GM12878 (cell line): Measurements from ENCODE around the gene RASAL1. TPM values are rescaled to one million over a fixed set of nuclear protein-coding genes. Genes with fewer than 3 reads are reported as not detected.

Experiments
- BACH1 ChIP-seq: fragments of 450-650 bp; IDR thresholded peaks from 2 replicates; pipeline ENCODE4 v1.6.1; 2017; ENCODE audit warnings: mild to moderate bottlenecking, borderline replicate concordance
- BHLHE40 ChIP-seq, 2 experiments: fragments of 450-650 bp in 1 of 2; IDR thresholded peaks; 2 replicates each; pipeline ENCODE4 v1.6.1; 2011 to 2017; ENCODE audit warnings: low read depth in 2 of 2, borderline replicate concordance in 1 of 2, improper control_type of control experiment in 1 of 2, low read length in 1 of 2, mild to moderate bottlenecking in 1 of 2
- CHD1 ChIP-seq: IDR thresholded peaks from 2 replicates; pipeline ENCODE4 v1.6.1; 2012; ENCODE audit warnings: low read depth, low read length, improper control_type of control experiment
- CREB1 ChIP-seq: IDR thresholded peaks from 2 replicates; pipeline ENCODE4 v1.6.1; 2012; ENCODE audit warnings: low read depth, mild to moderate bottlenecking, inconsistent platforms
- CREM ChIP-seq: IDR thresholded peaks from 2 replicates; pipeline ENCODE4 v1.6.1; 2014; ENCODE audit warnings: antibody characterized with exemption, low read depth
- DPF2 ChIP-seq: fragments of 450-650 bp; IDR thresholded peaks from 2 replicates; pipeline ENCODE4 v1.6.1; 2017; ENCODE audit warnings: mild to moderate bottlenecking
- ETV6 ChIP-seq, 2 experiments: fragments of 450-650 bp in 1 of 2; IDR thresholded peaks in 1 of 2; conservative IDR thresholded peaks in 1 of 2; 2 replicates each; pipeline ENCODE4 v1.6.1; 2014; ENCODE audit warnings: antibody characterized with exemption in 1 of 2, borderline replicate concordance in 1 of 2, low read depth in 1 of 2, mild to moderate bottlenecking in 1 of 2, moderate library complexity in 1 of 2
- HDAC2 ChIP-seq: fragments of 200-600 bp; sonication (generic); IDR thresholded peaks from 2 replicates; pipeline ENCODE4 v1.6.1; 2017
- HDAC6 ChIP-seq: fragments of 200-600 bp; sonication (generic); IDR thresholded peaks from one replicate; pipeline ENCODE4 v1.8.0; 2017; ENCODE audit warnings: antibody characterized with exemption; ENCODE audit not compliant: unreplicated experiment
- HDGF ChIP-seq: fragments of 450-650 bp; IDR thresholded peaks from 2 replicates; pipeline ENCODE4 v1.6.1; 2016; ENCODE audit warnings: antibody characterized with exemption
- MTA2 ChIP-seq: fragments of 450-650 bp; IDR thresholded peaks from 2 replicates; pipeline ENCODE4 v1.6.1; 2016; ENCODE audit warnings: low read depth, mild to moderate bottlenecking, moderate library complexity
- MTA3 ChIP-seq: IDR thresholded peaks from 2 replicates; pipeline ENCODE4 v1.6.1; 2012; ENCODE audit warnings: low read length, inconsistent platforms, borderline replicate concordance
- MYB ChIP-seq: fragments of 150-350 bp; IDR thresholded peaks from 2 replicates; pipeline ENCODE4 v1.6.1; 2014; ENCODE audit warnings: mild to moderate bottlenecking, low read depth, low read length, borderline replicate concordance
- PAX8 ChIP-seq: fragments of 450-650 bp; IDR thresholded peaks from 2 replicates; pipeline ENCODE4 v1.6.1; 2017; ENCODE audit warnings: mild to moderate bottlenecking, moderate library complexity
- RCOR1 ChIP-seq: conservative IDR thresholded peaks from 2 replicates; pipeline ENCODE4 v1.6.1; 2012; ENCODE audit warnings: low read depth, low read length, improper control_type of control experiment
- RELA ChIP-seq: fragments of 450-650 bp; IDR thresholded peaks from 2 replicates; pipeline ENCODE4 v1.8.0; 2014; ENCODE audit warnings: borderline replicate concordance; ENCODE audit not compliant: partially characterized antibody
- SMC3 ChIP-seq: IDR thresholded peaks from 2 replicates; pipeline ENCODE4 v1.6.1; 2011; ENCODE audit warnings: low read length, improper control_type of control experiment, borderline replicate concordance
- SPI1 ChIP-seq: IDR thresholded peaks from 2 replicates; pipeline ENCODE4 v1.6.1; 2011; ENCODE audit warnings: low read depth, mild to moderate bottlenecking, low read length, moderate library complexity, borderline replicate concordance; ENCODE audit not compliant: insufficient read depth
- SREBF1 ChIP-seq: IDR thresholded peaks from 2 replicates; pipeline ENCODE4 v1.6.1; 2012; ENCODE audit warnings: mild to moderate bottlenecking, low read length
- TARDBP ChIP-seq: IDR thresholded peaks from 2 replicates; pipeline ENCODE4 v1.6.1; 2016; ENCODE audit warnings: borderline replicate concordance
- ZBED1 ChIP-seq: IDR thresholded peaks from 2 replicates; pipeline ENCODE4 v1.6.1; 2016; ENCODE audit warnings: borderline replicate concordance
- ZZZ3 ChIP-seq: IDR thresholded peaks from 2 replicates; pipeline ENCODE4 v1.6.1; 2011; ENCODE audit warnings: low read depth; ENCODE audit not compliant: control insufficient read depth, insufficient read length
- polyA plus RNA-seq, 11 experiments: library from polyadenylated mRNA; depleted of rRNA in 4 of 11; unstranded in 6 of 11; stranded (reverse) in 5 of 11; fragments of >200 nt; fragmentation: Nextera tagmentation in 4 of 11; fragmentation: Illumina TruSeq in 1 of 11; extraction: Ambion mirVana in 4 of 11; extraction: Trizol in 1 of 11; gene quantifications; 1 replicate in 1 of 11; 2 replicates in 10 of 11; pipeline versions ENCODE4 v1.2.1 to v1.2.3, GENCODE V29; 2011 to 2016; ENCODE audit warnings: inconsistent platforms in 2 of 11, missing spikeins in 2 of 11, low read depth in 1 of 11
- total RNA-seq, 4 experiments: library from RNA; depleted of rRNA in 3 of 4; stranded (reverse); fragments of >200 nt in 3 of 4; fragmentation: Illumina TruSeq in 1 of 4; extraction: Trizol in 1 of 4; gene quantifications; 2 replicates each; pipeline versions ENCODE4 v1.2.1 to v1.2.3, GENCODE V29; 2013 to 2021
- TF ChIP-seq, protein P1 (sequence below): fragments of 450-650 bp; IDR thresholded peaks from 2 replicates; pipeline ENCODE4 v1.6.1; 2017; ENCODE audit warnings: mild to moderate bottlenecking, moderate library complexity
- TF ChIP-seq, protein P2 (sequence below): fragments of 450-650 bp; IDR thresholded peaks from 2 replicates; pipeline ENCODE4 v1.6.1; 2017; ENCODE audit warnings: mild to moderate bottlenecking
- TF ChIP-seq, protein P3 (sequence below): IDR thresholded peaks from 2 replicates; pipeline ENCODE4 v1.6.1; 2011; ENCODE audit warnings: borderline replicate concordance, low read depth, mild to moderate bottlenecking, moderate library complexity, mixed read lengths, low read length; ENCODE audit not compliant: insufficient read depth; ENCODE audit errors: extremely low read length

Gene RASAL1
- total and polyA plus RNA-seq, 10 of the 15 experiments (the other 5 are each of a cell fraction or from before 2014, with no cell fraction given): 0.12 to 1.0 (median 0.52) TPM; not detected in 6

DNA sequence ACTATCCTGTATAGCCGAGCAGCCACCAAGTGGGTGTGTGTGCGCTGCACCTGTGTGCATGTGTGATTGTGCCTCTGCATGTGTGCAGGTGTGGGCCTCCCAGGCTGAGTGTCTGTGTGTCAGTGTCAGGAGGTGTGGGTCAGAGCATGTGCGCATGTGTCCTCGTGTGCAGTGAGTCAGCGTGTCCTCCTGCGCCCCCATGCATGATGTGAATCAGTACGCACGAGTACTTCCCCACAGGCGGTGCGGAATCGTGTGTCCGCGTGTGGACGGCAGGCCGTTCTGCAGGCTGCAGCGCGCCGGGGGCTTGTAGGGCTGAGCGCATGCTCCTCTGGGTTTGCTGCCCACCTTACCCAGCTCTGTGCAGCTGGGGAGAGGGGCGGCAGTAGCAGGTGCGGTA lies 44.8 kb downstream of the RASAL1 start (continued):
- TF ChIP-seq, protein P1, sequence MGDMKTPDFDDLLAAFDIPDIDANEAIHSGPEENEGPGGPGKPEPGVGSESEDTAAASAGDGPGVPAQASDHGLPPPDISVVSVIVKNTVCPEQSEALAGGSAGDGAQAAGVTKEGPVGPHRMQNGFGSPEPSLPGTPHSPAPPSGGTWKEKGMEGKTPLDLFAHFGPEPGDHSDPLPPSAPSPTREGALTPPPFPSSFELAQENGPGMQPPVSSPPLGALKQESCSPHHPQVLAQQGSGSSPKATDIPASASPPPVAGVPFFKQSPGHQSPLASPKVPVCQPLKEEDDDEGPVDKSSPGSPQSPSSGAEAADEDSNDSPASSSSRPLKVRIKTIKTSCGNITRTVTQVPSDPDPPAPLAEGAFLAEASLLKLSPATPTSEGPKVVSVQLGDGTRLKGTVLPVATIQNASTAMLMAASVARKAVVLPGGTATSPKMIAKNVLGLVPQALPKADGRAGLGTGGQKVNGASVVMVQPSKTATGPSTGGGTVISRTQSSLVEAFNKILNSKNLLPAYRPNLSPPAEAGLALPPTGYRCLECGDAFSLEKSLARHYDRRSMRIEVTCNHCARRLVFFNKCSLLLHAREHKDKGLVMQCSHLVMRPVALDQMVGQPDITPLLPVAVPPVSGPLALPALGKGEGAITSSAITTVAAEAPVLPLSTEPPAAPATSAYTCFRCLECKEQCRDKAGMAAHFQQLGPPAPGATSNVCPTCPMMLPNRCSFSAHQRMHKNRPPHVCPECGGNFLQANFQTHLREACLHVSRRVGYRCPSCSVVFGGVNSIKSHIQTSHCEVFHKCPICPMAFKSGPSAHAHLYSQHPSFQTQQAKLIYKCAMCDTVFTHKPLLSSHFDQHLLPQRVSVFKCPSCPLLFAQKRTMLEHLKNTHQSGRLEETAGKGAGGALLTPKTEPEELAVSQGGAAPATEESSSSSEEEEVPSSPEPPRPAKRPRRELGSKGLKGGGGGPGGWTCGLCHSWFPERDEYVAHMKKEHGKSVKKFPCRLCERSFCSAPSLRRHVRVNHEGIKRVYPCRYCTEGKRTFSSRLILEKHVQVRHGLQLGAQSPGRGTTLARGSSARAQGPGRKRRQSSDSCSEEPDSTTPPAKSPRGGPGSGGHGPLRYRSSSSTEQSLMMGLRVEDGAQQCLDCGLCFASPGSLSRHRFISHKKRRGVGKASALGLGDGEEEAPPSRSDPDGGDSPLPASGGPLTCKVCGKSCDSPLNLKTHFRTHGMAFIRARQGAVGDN: peak; percentile 51; the same call in 1 of the 2 replicates
- TF ChIP-seq HDAC2 (no peak), SMC3 (no peak), BACH1 (no peak), ZZZ3 (no peak), RELA (no peak), MTA2 (no peak), CREB1 (no peak), SREBF1 (no peak), ETV6 (conservative IDR thresholded peaks at IDR 0.05 in 1 of 2, IDR thresholded peaks at IDR 0.05 in 1 of 2; ENCODE audit: borderline replicate concordance in 1 of 2, low read depth in 1 of 2) (no peak), HDGF (no peak), HDAC6 (no peak), TARDBP (no peak), MYB (no peak), CHD1 (no peak), ZBED1 (no peak), RCOR1 (no peak), MTA3 (no peak), SPI1 (no peak), BHLHE40 (IDR thresholded peaks at IDR 0.05; ENCODE audit: borderline replicate concordance in 1 of 2, low read depth in 2 of 2, low read length in 1 of 2) (peak in 1 of 2 experiments; percentile 45; a peak in 2 of 4 replicates), PAX8 (no peak), CREM (no peak), DPF2 (no peak)
- TF ChIP-seq, protein P2, sequence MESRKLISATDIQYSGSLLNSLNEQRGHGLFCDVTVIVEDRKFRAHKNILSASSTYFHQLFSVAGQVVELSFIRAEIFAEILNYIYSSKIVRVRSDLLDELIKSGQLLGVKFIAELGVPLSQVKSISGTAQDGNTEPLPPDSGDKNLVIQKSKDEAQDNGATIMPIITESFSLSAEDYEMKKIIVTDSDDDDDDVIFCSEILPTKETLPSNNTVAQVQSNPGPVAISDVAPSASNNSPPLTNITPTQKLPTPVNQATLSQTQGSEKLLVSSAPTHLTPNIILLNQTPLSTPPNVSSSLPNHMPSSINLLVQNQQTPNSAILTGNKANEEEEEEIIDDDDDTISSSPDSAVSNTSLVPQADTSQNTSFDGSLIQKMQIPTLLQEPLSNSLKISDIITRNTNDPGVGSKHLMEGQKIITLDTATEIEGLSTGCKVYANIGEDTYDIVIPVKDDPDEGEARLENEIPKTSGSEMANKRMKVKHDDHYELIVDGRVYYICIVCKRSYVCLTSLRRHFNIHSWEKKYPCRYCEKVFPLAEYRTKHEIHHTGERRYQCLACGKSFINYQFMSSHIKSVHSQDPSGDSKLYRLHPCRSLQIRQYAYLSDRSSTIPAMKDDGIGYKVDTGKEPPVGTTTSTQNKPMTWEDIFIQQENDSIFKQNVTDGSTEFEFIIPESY: no peak
- TF ChIP-seq, protein P3, sequence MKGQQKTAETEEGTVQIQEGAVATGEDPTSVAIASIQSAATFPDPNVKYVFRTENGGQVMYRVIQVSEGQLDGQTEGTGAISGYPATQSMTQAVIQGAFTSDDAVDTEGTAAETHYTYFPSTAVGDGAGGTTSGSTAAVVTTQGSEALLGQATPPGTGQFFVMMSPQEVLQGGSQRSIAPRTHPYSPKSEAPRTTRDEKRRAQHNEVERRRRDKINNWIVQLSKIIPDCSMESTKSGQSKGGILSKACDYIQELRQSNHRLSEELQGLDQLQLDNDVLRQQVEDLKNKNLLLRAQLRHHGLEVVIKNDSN: peak; percentile 45
